NCI-H2227 (cell line): ENCODE measurements around the gene HERPUD2.
A peak's percentile ranks its signal among the peaks of the same experiment; 100 is the strongest.

Experiments
- DNase-seq: peaks from one replicate; lab custom pipeline; 2025; ENCODE audit not compliant: unreplicated experiment; lab: John Stamatoyannopoulos, UW

Gene HERPUD2, protein sequence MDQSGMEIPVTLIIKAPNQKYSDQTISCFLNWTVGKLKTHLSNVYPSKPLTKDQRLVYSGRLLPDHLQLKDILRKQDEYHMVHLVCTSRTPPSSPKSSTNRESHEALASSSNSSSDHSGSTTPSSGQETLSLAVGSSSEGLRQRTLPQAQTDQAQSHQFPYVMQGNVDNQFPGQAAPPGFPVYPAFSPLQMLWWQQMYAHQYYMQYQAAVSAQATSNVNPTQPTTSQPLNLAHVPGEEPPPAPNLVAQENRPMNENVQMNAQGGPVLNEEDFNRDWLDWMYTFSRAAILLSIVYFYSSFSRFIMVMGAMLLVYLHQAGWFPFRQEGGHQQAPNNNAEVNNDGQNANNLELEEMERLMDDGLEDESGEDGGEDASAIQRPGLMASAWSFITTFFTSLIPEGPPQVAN

DNA sequence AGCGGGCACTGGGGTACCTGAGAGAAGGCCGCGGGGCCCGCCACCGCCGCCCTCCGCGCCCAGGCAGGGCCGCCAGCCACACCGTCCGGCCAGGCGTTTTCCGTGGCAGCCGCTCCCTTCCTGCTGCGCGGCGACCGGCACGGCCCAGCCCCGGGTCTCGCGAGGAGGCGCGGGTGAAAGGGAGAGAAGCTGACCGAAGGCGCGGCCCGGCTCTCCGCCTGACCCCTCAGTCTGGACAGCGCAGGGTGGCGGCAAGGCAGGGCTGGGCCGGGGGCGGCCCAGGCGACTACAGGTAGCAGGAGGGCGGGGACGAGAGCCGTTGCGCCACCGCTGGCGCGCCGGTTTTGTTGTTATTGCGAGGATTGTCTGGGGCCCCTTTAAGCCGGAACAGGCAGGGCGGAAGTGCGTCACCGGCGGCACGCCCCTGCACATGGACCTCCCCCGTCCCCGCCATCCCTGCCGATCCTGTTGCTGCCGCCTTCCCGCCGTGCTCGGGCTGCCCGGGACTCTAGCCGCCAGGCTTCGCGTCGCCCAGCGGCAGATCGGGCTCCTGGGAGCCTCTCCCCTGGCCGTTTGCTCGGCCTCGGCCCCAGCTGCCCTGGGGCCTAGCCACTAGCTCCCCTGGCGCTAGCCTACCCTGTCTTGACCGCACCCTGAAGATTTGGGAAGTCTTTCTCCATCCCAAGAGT is at the start of gene HERPUD2:
HERPUD2 (minus strand) TSS at position 352 of the 689 bp plus-strand sequence. CDS start 805 bp downstream, outside the sequence.
- DNase-seq: peak; percentile 90

DNA sequence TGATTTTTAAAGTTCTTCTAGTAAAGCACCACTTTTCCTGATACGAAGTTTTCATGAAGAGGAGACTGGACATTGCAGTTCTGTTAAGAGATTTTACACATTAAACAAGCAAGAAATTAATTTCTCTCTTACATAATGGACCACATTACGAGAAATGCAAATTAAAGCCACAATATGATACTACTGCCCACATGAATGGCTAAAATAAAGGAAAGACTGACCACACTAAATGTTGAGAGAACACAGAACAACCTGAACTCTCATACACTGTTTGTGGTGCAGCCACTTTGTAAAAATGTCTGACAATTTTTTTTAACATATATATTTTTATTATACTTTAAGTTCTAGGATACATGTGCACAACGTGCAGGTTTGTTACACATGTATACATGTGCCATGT is 44.0 kb upstream of the HERPUD2 start:
- no peak for DNase-seq

GRCh38 chr7:35736725-35737124 is 41.8 kb upstream of the HERPUD2 start:
- no peak for DNase-seq

DNA sequence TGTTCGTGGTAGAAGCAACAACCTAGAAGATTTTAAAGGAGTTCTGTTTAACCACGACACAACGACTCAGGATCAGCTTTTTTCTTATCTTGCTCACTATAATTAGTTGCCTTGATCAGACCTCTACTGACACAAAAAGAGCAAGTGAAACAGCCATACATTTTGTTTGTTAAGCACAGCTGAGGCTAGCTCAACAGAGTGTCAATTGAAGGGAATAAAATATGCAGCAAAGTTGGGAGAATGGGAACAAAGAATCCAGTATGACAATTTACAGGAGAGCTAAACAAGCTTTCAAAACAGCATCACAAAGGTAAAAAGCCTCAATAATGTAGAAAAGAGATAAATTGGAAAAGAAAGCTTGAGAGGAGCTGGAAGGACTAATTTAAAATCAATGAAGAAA is 40.5 kb upstream of the HERPUD2 start:
- DNase-seq: no peak

GRCh38 chr7:35734001-35734483 is 39.1 kb upstream of the HERPUD2 start:
- no peak for DNase-seq

- DNase-seq: no peak
Observed at GRCh38 chr7:35731349-35731748, 36.4 kb upstream of the HERPUD2 start.

- DNase-seq: no peak
Observed at GRCh38 chr7:35729061-35729783, 34.3 kb upstream of the HERPUD2 start.

- DNase-seq: no peak
Observed at GRCh38 chr7:35728412-35729060, 33.6 kb upstream of the HERPUD2 start.

DNA sequence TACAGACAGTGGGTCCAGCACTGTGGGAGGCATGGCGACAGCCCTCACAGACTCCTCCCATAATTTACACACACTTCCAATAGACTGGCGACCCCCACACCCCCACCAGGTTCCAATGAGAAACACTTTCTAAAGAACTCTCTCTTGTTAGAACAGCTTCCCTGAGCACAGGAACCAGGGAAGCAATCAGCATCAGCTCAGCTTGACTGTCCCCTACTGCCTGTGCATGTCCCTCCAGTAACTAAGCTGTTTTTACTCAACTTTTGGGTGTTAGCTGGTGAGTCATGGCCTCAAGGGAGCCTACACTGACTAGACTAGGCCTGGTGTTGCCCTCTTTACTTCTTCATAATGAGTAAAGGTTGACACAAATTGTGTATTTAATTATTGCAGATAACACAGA is 32.6 kb upstream of the HERPUD2 start:
- DNase-seq: no peak

GRCh38 chr7:35726654-35727053 is 31.7 kb upstream of the HERPUD2 start:
- no peak for DNase-seq

- no peak for DNase-seq
Observed at GRCh38 chr7:35725280-35725680, 30.3 kb upstream of the HERPUD2 start.

GRCh38 chr7:35723011-35723410 is 28.1 kb upstream of the HERPUD2 start:
- no peak for DNase-seq

DNA sequence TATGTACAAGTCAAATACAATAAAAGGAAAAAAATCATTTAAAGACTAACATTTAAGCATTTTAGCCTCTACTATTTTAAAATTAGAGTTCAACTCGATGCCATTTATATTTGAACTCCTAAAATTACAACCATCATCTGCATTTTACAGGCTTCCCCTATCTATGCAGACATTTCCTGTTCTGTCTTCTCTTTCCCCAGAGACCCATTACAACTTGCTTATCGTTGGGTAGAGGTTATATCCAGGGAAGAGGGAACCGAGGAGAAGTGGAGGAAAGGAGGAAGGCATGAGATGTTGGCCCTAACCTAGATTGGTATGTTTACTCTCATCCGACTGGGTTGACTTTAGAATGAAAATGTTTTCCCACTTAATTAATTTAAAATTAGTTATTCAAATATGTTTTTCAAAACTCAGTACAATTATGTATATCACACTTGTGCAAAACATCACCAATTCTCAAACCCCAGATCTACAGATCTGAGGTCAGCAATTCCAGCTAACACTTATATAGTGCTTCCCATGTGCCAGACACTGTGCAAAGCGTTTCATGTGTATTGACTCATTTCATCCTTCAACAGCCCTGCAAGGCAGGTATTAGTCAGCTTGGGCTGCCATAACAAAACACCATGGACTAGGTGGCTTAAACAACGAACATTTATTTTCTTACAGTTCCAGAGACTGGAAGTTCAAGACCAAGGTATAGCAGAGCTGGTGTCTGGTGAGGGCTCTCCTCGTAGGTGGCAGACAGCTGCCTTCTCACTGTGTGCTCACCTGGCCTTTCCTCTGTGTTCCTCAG is 27.3 kb upstream of the HERPUD2 start:
- no peak for DNase-seq

GRCh38 chr7:35721288-35721687 is 26.4 kb upstream of the HERPUD2 start:
- DNase-seq: no peak

DNA sequence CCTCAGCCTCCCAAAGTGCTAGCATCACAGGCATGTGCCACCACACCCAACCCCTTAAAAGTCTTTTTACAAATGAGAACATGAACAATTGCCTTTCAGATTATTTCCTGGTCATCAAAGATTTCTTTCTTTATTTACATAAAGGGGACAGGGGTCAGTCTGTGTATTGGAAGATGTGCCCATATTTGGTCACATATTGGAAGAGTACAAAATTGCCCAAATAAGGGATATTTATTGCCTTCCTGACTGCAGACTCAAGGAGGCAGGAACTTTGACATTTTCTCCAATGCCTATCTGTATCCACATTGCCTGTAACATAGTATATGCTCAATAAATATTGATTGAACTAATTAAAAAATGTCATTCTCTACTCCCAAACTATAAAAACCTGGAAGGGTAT is 25.9 kb upstream of the HERPUD2 start:
- no peak for DNase-seq

DNA sequence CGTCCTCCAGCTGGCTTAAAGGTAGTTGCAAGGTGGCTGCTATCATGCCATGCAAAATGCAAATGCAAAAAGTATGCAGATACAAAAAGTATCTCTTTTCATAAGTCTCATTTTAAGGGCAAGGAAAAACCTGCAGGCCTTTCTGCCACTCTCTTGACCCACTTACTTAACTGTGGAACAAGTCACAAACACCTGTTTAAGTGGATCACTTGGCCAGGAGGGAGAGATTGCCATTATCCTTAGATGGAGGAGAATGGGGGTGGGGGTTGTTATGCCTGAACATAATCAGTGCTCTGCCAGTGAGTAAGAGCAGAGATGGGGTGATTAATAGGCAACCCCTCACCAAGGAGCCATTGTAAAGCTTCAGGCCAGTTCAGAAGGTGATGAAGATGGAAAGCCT is 25.1 kb upstream of the HERPUD2 start:
- DNase-seq: no peak

GRCh38 chr7:35718047-35718446 is 23.1 kb upstream of the HERPUD2 start:
- no peak for DNase-seq

DNA sequence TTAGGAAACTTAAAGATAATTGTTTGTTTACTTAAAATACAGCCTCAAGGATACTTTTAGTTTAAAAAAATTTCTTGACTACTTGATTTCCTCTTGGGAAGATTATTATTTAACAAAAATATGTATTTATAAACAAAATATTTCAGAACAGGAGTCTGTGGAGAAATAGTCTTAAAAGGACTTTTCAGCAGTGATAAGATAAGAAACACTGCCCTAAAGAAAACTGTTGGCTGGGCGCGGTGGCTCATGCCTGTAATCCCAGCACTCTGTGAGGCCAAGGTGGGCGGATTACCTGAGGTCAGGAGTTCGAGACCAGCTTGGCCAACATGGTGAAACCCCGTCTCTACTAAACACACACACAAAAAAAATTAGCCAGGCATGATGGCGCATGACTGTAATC is 22.6 kb upstream of the HERPUD2 start:
- DNase-seq: no peak

DNA sequence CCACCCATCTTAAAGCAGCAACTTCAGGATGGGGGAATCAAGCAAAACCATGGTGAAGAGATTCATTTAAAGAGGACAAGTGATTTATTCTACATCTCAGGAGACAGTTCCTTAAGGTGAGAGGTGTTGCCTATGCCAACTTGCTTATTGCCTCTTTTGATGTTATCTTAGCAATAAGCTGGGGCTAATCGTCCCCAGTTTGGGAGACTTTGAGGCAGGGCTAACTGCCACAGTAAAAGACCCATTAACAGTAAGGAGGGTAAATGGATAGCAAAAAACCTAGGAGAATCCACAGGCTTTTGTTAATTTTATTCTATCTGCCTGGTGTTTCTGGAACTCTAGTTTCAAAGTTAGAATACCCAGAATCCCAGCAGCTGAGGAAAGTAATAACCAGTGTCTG is 22.1 kb upstream of the HERPUD2 start:
- DNase-seq: no peak

- no peak for DNase-seq
Observed at GRCh38 chr7:35716038-35716803, 21.3 kb upstream of the HERPUD2 start.
